Neural progenitor cell (in vitro differentiated cells): Measurements from ENCODE around the gene PCLO.

Experiments used
- EZH2 ChIP-seq: fragments of 200-600 bp; sonication (generic); IDR thresholded peaks from 2 replicates; pipeline ENCODE4 v1.6.1; 2017; ENCODE audit warnings: antibody characterized with exemption, mild to moderate bottlenecking, moderate library complexity
- TF ChIP-seq, protein P1 (sequence below): fragments of 200-600 bp; sonication (generic); IDR thresholded peaks from 2 replicates; pipeline ENCODE4 v1.5.1; 2017; ENCODE audit warnings: antibody characterized with exemption, mild to moderate bottlenecking

DNA sequence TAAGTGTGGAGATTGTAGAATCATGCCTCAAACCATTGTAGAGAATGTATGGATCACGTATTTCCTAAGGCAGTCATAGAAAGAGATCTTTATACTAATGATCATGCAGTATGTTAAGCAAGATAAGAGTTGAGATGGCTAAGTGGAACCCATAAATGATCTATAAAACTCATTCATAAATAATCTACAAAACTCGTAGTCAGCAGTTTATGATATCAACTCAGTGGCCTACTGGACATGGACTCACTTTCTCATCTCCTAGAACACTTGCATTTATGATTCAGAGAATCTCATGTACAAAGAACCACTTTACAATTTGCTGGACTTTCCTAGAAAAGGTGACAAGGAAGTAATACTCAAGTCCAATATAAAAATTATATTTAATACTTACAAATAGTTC lies 339.6 kb downstream of the PCLO start:
- TF ChIP-seq, protein P1, sequence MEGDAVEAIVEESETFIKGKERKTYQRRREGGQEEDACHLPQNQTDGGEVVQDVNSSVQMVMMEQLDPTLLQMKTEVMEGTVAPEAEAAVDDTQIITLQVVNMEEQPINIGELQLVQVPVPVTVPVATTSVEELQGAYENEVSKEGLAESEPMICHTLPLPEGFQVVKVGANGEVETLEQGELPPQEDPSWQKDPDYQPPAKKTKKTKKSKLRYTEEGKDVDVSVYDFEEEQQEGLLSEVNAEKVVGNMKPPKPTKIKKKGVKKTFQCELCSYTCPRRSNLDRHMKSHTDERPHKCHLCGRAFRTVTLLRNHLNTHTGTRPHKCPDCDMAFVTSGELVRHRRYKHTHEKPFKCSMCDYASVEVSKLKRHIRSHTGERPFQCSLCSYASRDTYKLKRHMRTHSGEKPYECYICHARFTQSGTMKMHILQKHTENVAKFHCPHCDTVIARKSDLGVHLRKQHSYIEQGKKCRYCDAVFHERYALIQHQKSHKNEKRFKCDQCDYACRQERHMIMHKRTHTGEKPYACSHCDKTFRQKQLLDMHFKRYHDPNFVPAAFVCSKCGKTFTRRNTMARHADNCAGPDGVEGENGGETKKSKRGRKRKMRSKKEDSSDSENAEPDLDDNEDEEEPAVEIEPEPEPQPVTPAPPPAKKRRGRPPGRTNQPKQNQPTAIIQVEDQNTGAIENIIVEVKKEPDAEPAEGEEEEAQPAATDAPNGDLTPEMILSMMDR, result no peak
- TF ChIP-seq EZH2, result no peak
